Measurements from ENCODE around the gene ODAD4. TPM values are rescaled to one million over a fixed set of nuclear protein-coding genes. Genes with fewer than 3 reads are reported as not detected.

The ODAD4 gene
- total RNA-seq, 1 experiment from 2014 or later: 0.15 TPM

DNA sequence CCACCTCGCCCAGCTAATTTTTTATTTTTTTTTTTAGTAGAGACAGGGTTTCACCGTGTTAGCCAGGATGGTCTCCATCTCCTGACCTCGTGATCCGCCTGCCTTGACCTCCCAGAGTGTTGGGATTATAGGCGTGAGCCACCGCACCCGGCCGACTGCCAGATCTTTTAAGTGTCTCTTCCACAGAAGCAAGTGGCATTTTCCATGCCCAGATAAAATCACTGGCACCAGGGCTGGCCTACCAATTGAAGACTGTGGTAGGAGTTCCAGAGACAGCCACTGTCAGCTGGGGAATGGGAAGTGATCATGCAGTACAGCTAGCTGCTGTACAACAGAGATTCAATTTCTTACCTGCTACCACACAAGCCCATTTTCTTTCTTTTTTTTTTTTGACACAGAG, 54.0 kb downstream of the ODAD4 start:
- Histone ChIP-seq H3K9ac (ENCODE audit: low read length) (no peak overlapping the region), H3K9me2 (replicated peaks; ENCODE audit: low read length) (no peaks in the 10 kb centered on the region), H3K4me2 (ENCODE audit: low read length) (no peak overlapping the region), H3K79me2 (ENCODE audit: low read length) (no peaks in the 10 kb centered on the region), H3K27me3 (ENCODE audit: low read length) (no peaks in the 10 kb centered on the region), H3F3A (ENCODE audit: low read length, unreplicated experiment) (no peaks in the 10 kb centered on the region), H3K4me3 (ENCODE audit: low read length) (no peak overlapping the region), H4K20me1 (ENCODE audit: low read length) (no peaks in the 10 kb centered on the region), H3K27ac (ENCODE audit: low read length) (no peak overlapping the region), H2AFZ (ENCODE audit: low read length) (no peak overlapping the region), H3K36me3 (ENCODE audit: low read depth, low read length) (peaks cover 55% of the 10 kb centered on the region), H3K9me3 (ENCODE audit: low read length) (no peaks in the 10 kb centered on the region), H3K4me1 (ENCODE audit: insufficient read depth, low read length) (peaks cover 2% of the 10 kb centered on the region)
- no peak for DNase-seq
- no peak for TF ChIP-seq EZH2 (IDR thresholded peaks at IDR 0.05; ENCODE audit: low read length, unreplicated experiment)
- TF ChIP-seq EZH2phosphoT487 (IDR thresholded peaks at IDR 0.05; ENCODE audit: borderline replicate concordance, low read length): no peak
- intact Hi-C loops (cut with micrococcal nuclease): no loop called here
- ChIA-PET CTCF (interaction anchor here (0.6 kb wide), 1 partner anchor 132 kb away, joined by 11 read pairs; no protein-coding TSS in a partner anchor), POLR2A (ENCODE audit: unreplicated experiment) (no interaction called here)
- BruUV-seq (replicated peaks): no TSS peak
- ATAC-seq: no peak

DNA sequence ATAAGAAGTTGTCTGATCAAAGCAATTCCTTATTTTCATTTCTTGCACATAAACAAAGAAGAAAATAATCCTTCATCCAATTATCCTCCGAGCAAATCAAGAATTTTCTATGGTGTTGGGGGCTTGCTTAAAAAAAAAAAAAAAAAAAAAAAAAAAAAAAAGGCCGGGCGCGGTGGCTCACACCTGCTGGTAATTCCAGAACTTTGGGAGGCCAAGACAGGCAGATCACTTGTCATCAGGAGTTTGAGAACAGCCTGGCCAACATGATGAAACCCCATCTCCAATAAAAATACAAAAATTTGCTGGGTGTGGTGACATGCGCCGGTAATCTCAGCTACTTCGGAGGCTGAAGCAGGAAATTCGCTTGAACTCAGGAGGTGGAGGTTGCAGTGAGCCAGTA, 55.5 kb downstream of the ODAD4 start:
- CTCF ChIA-PET: no interaction called here
- peaks cover 64% of the 10 kb centered on the region for H3K36me3 ChIP-seq (ENCODE audit: low read depth, low read length)

DNA sequence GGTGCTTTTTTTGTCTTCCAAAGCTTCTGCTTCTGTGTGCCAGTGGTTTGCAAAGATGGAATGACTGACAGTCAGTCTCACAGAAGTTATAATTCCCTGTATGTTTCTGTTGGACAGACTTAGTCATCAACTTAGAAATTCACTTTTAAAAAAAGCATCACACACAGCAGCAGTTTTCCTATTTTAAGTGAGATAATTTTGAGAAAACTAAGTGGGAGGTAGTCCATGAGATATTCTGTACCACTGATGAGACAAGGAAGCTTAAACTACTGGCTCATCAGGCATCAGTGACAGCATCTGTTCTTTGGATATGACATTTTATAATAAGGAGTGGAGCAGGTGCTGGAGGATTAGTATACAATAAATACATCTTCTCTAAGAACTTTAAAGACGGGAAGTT, 56.2 kb downstream of the ODAD4 start:
- H3K9me2 ChIP-seq (replicated peaks; ENCODE audit: low read length): no peaks in the 10 kb centered on the region
- no peak for ATAC-seq
- H3K27ac ChIP-seq (ENCODE audit: low read length): no peak overlapping the region
- BruUV-seq (replicated peaks): no TSS peak
- CTCF ChIA-PET: no interaction called here
- POLR2A ChIA-PET (ENCODE audit: unreplicated experiment): no interaction called here
- no peak overlapping the region for H2AFZ ChIP-seq (ENCODE audit: low read length)
- no peak overlapping the region for H3K4me3 ChIP-seq (ENCODE audit: low read length)
- peaks cover 13% of the 10 kb centered on the region for H3K4me1 ChIP-seq (ENCODE audit: insufficient read depth, low read length)
- H4K20me1 ChIP-seq (ENCODE audit: low read length): no peaks in the 10 kb centered on the region; the same call in 1 of the 2 replicates
- DNase-seq: no peak
- intact Hi-C loops (cut with micrococcal nuclease): no loop called here
- no peaks in the 10 kb centered on the region for H3K27me3 ChIP-seq (ENCODE audit: low read length)
- no peak overlapping the region for H3K9ac ChIP-seq (ENCODE audit: low read length)
- H3K79me2 ChIP-seq (ENCODE audit: low read length): no peaks in the 10 kb centered on the region
- TF ChIP-seq, protein P1, sequence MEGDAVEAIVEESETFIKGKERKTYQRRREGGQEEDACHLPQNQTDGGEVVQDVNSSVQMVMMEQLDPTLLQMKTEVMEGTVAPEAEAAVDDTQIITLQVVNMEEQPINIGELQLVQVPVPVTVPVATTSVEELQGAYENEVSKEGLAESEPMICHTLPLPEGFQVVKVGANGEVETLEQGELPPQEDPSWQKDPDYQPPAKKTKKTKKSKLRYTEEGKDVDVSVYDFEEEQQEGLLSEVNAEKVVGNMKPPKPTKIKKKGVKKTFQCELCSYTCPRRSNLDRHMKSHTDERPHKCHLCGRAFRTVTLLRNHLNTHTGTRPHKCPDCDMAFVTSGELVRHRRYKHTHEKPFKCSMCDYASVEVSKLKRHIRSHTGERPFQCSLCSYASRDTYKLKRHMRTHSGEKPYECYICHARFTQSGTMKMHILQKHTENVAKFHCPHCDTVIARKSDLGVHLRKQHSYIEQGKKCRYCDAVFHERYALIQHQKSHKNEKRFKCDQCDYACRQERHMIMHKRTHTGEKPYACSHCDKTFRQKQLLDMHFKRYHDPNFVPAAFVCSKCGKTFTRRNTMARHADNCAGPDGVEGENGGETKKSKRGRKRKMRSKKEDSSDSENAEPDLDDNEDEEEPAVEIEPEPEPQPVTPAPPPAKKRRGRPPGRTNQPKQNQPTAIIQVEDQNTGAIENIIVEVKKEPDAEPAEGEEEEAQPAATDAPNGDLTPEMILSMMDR (conservative IDR thresholded peaks at IDR 0.05; ENCODE audit: low read depth, low read length): no peak
- TF ChIP-seq EZH2 (IDR thresholded peaks at IDR 0.05; ENCODE audit: low read length, unreplicated experiment) (no peak), EZH2phosphoT487 (IDR thresholded peaks at IDR 0.05; ENCODE audit: borderline replicate concordance, low read length) (no peak)
- peaks cover 62% of the 10 kb centered on the region for H3K36me3 ChIP-seq (ENCODE audit: low read depth, low read length)
- no peaks in the 10 kb centered on the region for H3K9me3 ChIP-seq (ENCODE audit: low read length)
- H3K4me2 ChIP-seq (ENCODE audit: low read length): no peak overlapping the region
- H3F3A ChIP-seq (ENCODE audit: low read length, unreplicated experiment): peaks cover 3% of the 10 kb centered on the region

More for the DNA sequence above, 55.5 kb downstream of the ODAD4 start:
- Histone ChIP-seq H3K9me3 (ENCODE audit: low read length) (no peaks in the 10 kb centered on the region), H3K9me2 (replicated peaks; ENCODE audit: low read length) (no peaks in the 10 kb centered on the region), H2AFZ (ENCODE audit: low read length) (no peak overlapping the region), H3K27me3 (ENCODE audit: low read length) (no peaks in the 10 kb centered on the region), H3K9ac (ENCODE audit: low read length) (no peak overlapping the region), H3F3A (ENCODE audit: low read length, unreplicated experiment) (peaks cover 3% of the 10 kb centered on the region), H3K79me2 (ENCODE audit: low read length) (no peaks in the 10 kb centered on the region), H3K4me3 (ENCODE audit: low read length) (no peak overlapping the region), H3K4me1 (ENCODE audit: insufficient read depth, low read length) (peaks cover 13% of the 10 kb centered on the region), H3K4me2 (ENCODE audit: low read length) (no peak overlapping the region), H4K20me1 (ENCODE audit: low read length) (no peaks in the 10 kb centered on the region; the same call in 1 of the 2 replicates), H3K27ac (ENCODE audit: low read length) (no peak overlapping the region)
- no TSS peak for BruUV-seq (replicated peaks)
- no peak for TF ChIP-seq EZH2phosphoT487 (IDR thresholded peaks at IDR 0.05; ENCODE audit: borderline replicate concordance, low read length)
- TF ChIP-seq, protein P1 (conservative IDR thresholded peaks at IDR 0.05; ENCODE audit: low read depth, low read length): no peak
- TF ChIP-seq EZH2 (IDR thresholded peaks at IDR 0.05; ENCODE audit: low read length, unreplicated experiment): no peak
- intact Hi-C loops (cut with micrococcal nuclease): no loop called here
- POLR2A ChIA-PET (ENCODE audit: unreplicated experiment): no interaction called here
- DNase-seq: no peak
- ATAC-seq: no peak
